HG02973 (cell line): ENCODE measurements around the gene RBFOX2.
"Not testable (repeated sequence)": the region's sequence is repeated elsewhere in the genome, so short reads cannot be mapped to it uniquely, and the experiment has no call there.

Source experiments
- ATAC-seq: cut with Tn5 transposase; IDR thresholded peaks from one replicate; pipeline ENCODE4 v1.9.1; 2021; ENCODE audit warnings: moderate library complexity; ENCODE audit not compliant: unreplicated experiment

RBFOX2 gene

DNA sequence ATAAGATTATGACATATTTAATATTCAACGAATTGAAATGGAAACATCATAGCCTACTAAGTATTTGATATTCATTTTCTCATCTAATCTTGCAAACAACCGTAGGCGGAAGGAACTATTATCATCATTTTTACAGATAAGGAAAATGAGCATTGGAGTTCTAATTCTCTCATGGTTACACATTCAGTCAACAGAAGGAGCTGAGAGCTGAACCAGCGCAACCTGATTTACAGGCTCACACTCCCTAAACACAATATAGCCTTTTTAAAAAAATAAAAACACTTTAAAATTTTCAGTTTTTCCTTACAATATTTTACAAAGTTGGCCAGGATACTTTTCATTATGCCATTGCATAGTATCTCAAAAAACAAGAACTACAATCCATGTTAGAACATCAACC, 236.1 kb downstream of the RBFOX2 start:
- no peak for ATAC-seq

- ATAC-seq: not testable (repeated sequence)
Observed at GRCh38 chr22:35791788-35792187, 236.8 kb downstream of the RBFOX2 start.

DNA sequence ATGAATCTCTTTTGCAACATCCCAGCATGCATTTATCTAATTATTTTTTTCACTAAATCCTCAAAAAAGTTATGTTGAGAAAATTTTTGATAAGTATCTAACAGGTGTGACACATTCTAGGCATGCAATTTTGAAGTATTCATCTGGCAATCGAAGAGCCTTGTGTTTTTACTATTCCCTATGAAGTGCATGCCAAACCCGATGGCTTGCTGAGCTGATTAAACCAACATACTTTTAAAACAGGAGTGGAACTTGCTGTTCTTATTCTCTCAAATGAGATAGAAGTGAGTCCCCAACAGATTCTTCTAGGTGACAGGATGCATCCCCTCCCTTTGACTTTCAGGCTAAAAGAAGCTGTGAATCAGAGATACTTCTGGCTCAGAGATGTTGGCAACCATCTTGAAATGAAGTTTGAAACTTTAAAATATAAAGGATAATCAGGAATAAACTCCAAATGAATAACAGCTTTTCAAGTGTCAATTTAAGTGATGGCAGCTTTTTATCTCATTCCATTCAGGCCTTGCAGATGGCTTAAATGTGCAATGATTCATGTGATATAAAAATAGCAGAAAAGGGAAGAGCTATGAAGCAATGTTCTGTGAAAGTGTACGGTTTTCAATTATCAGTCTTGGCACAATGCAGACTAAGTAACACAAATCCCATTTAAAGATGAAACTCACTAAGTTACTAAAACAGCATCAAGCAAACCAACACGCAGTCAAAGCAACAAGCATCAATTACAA, 243.3 kb downstream of the RBFOX2 start:
- no peak for ATAC-seq

- ATAC-seq: no peak
Observed at GRCh38 chr22:35784633-35785032, 244.0 kb downstream of the RBFOX2 start.

- no peak for ATAC-seq
Observed at GRCh38 chr22:35783943-35784614, 244.5 kb downstream of the RBFOX2 start.

DNA sequence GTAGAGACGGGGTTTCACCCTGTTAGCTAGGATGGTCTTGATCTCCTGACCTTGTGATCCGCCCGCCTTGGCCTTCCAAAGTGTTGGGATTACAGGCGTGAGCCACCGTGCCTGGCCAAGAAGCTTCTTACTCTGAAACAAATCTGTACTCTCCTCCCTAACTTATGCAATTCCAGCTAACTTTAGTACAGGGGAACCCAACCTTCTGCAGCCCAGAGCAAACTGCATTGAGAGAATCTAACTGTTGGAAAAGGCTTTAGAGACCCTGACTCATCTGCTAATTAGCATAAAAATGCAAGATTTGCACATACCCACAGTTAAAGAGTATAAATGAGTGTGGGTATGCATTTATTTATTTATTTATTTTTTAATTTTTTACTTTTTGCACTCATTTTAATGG, 246.1 kb downstream of the RBFOX2 start:
- no peak for ATAC-seq

DNA sequence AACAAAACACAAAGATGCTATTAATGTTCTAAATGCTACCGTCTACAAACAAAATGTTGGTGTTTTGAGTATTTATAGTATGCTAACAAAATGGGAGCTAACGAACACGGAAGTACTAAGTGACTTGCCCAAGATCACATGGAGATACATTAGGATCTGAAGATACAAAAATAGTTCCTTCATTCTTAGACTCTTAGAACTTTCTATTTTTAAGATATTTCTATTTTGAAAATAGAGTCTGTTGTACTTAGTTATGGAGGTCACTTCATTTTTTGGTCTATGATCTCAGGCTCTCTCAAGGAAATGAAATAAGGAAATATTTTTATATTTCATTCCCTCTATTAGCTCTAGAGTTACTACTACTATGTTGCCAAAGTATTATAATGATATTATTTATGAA, 246.7 kb downstream of the RBFOX2 start:
- ATAC-seq: no peak

DNA sequence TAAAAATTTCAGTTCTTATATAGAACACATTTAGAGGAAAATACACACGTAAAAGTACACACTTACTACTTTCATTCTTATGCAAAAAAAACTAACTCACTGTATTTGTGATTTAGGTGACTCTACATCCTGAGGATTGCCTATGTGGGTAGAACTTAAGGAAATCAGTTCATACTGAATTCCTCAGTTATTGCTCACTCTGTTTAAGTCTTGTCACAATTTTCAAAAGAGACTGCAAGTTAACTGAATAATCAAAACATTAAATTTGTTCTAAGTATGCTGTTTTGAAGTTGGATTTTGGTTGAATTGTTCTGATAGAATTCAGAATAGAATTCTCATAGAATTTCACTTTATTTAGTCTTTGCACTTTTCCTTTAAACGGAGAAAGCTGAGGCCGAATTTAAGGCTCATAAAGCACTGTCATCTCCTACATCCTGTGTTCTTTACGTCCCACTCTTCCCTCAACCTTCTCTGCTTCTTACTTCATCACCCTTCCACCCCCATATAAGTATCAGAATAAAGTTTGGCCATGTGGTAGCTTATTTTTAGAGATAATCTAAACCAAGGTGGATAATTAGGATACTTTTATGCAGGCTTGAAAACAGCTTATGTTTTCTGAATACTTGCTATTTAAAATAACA, 251.2 kb downstream of the RBFOX2 start:
- no peak for ATAC-seq

DNA sequence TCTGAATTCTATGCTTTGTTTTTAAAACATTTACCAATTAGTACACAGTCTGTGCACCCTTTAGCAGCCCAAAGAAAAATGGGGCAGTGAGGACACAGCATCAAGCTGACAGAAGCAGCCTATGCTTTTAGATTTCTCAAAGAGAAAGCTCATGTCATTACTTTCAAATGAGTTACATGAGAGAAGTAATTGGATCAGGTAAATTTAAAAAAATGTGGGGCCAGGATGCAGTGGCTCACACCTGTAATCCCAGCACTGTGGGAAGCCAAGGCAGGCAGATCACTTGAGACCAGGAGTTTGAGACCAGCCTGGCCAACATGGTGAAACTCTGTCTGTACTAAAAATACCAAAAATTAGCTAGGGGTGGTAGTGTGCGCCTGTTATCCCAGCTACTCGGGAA, 253.3 kb downstream of the RBFOX2 start:
- ATAC-seq: no peak

DNA sequence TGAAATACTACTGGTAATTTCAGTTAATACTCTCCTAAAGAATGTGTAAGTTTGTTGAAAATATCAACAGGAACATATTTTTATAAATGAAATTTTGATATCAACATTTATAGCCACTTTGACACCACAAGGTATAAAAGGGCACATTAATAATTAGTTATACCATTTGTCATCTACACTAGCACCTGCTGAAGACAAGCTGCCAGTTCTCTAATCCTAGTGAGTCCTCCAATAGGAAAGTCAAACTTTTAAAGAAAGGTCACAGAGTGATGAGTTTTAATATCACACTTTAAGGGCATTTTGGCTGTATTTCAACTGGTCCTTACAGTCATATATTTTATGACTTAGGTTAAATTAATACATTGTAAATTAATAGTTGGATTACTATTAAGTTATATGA, 258.6 kb downstream of the RBFOX2 start:
- ATAC-seq: no peak

DNA sequence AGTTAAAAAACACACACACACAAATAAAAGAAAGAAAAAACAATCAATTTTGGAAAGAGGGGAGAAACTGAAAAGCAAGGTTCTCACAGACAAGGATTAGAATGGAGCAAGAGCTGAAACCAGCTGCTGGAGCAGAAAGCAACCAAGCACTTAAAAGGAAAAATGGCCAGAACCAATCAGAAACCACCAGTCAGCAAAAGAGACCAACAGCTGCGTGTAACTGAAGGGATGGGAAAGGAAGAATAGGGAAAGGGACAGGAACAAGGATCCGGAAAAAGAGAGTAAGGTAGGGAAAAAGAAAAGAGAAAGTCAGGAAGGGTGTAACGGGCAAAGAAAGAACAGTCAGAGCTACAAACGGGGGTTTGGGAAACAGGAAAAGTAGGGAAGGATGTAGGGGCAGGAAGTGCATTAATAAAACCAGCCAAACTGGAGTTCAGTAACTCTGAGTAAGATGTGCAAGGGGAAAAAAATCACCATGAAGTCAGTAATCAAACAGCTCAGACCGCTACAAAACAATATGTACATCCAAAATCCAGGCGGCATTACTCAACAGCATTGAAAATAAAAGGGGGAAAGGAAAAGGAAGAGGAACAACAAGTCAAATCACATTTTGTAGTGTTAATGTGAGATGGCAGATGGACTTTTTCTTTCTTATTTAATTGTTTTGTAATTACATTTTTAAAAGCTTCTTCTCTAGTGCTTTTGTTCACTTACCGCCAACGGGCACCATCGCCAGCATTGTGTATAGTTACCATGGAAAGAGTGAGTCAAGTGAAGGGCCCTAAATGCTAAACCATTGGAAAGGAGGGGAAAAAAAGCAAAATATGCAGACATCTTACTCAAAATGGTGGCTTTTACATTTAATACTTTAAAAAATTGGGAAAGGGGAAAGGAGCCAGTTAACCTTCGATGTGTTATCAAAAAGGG, 261.7 kb downstream of the RBFOX2 start:
- no peak for ATAC-seq

- no peak for ATAC-seq
Observed at GRCh38 chr22:35761037-35761436, 267.6 kb downstream of the RBFOX2 start.

DNA sequence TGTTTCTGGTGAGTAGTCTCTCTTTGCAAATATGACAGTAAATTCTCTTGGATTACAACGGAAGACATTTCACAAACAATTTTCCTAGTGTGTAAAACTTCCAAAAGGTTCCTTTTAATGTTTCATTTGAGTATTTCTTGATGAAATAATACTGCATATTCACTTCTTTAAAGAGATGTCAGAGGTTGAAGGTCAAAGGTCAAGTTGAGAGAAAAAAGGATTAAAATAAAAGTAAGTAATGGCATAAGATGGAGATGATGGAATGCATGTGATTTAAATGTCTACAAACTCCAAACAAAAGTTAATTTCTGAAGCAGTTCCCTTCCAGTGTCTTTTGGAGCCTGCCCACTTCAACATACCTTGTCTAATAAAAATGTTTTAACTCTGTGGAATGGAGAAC, 270.2 kb downstream of the RBFOX2 start:
- ATAC-seq: no peak

DNA sequence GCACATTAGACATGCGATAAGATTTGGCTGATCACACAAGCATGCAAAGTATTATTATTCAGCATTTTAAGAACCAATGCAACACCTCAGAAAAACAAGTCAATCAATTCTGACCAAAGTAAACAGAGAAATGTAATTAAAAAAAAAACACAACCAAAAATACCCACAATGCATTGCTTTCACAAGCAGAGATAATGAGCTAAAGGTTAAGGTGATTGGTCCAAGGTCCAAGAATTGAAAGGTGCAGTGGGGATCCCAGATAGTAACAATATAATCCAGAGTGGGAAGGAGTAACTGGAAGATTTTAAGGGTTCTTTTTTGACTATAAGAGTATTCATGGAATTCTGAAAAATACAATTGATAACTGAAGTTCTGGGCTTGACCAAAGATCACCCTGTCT, 271.9 kb downstream of the RBFOX2 start:
- no peak for ATAC-seq

GRCh38 chr22:35754761-35755160, 273.9 kb downstream of the RBFOX2 start:
- ATAC-seq: no peak

DNA sequence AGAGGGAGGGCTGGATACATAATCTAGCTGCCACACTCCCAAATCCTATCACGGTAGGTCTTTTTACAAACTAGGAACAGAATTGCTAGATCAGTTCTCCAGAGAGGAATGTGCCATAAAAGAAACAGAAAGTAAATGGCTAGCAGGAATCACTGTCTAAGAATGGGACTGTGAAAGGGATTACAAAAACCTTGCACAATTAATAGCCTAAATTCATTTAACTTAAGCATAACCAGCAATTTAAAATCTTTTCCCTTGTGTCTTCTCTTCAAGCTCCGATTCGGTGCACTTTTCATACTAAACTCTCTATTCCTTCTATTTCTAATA, 275.8 kb downstream of the RBFOX2 start:
- no peak for ATAC-seq

- no peak for ATAC-seq
Observed at GRCh38 chr22:35752006-35752862, 276.4 kb downstream of the RBFOX2 start.

DNA sequence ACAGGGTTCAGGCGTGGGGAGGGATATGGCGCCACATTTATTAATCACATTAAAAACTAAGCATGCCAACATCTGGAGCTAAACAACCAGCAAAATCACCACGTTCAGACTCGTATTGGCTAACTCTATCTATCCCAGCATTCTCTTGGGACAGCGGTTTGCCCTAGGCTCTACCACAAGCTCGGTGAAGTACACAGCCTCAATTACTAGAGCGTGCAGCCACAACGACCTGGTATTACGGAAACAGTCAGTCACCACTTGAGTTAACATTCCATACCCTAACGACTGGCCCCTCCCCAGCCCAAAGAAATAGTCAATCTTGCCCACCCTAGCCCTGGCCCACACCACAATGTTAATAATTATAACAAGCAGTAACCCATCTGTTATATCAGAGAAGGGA, 278.8 kb downstream of the RBFOX2 start:
- peak; percentile 53 for ATAC-seq

DNA sequence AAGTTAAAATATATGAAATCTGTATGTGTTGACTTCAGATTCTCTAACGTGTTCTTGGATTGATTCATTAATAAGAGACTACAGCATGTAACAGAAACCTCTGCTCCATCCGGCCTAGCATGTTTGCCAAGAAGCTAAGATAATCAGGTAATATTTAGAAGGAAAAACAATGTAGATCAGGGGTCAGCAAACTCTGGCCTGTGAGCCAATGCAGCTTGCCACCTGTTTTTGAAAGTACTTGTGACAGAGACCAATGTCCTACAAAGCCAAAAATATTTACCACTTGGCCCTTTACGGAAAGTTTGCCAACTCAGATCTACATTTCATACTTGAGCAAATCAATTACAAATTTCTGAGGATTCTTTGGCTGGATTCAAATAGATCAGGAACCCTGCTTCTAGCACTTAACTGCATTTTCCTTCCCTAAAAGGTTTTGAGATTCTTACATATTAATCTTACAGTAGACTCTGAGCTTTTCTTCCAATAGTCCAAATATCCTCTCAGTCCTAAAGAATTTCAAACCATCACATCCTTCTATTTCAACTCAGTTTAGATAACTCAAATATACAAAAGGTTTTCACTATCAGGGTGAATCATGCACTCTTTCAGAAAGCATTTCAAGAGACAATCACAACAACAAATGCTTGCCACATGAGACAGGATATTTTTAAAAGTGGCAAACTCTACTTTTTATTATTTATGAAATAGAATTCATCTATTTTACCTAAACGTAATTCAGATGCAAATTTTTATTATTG, 281.5 kb downstream of the RBFOX2 start:
- no peak for ATAC-seq

- no peak for ATAC-seq
Observed at GRCh38 chr22:35746248-35746647, 282.4 kb downstream of the RBFOX2 start.
